Right ventricle myocardium inferior (tissue), 1 donor: ENCODE data around the gene ACOX3. TPM values are rescaled to one million over a fixed set of nuclear protein-coding genes. Genes with fewer than 3 reads are reported as not detected.
A peak's percentile ranks its signal among the peaks of the same experiment; 100 is the strongest.
"Not testable (repeated sequence)": the region's sequence is repeated elsewhere in the genome, so short reads cannot be mapped to it uniquely, and the experiment has no call there.

Source experiments
- ATAC-seq: fragments of 200-7000 bp; cut with Tn5 transposase; one replicate; pipeline ENCODE4 v1.9.1; 2020; ENCODE audit warnings: mild to moderate bottlenecking, moderate library complexity
- DNase-seq: peaks from one replicate; pipeline ENCODE4 v3.0.0; 2021; ENCODE audit errors: missing footprints
- intact Hi-C: fragments of 100-400 bp; cut with DNase I; formaldehyde crosslinking; loops from one replicate; pipeline ENCODE4 v1.11.0; 2022
- total RNA-seq: library from RNA; stranded (reverse); fragmentation: NEBNext Ultra II Directional; extraction: Animal tissue kit (Norgen Biotek cat#: 25700); gene quantifications from one replicate; pipeline ENCODE4 v1.2.1, GENCODE V29; 2021
- donor health status: DM: no; HTN: yes; CAD: no; lungs with severe emphysema.

ACOX3 gene
- total RNA-seq, 1 donor from 2014 or later = 25.3 TPM

- intact Hi-C loops = no loop called here
- DNase-seq (no peak), ATAC-seq (peak; percentile 57)
Measured at GRCh38 chr4:8351931-8352367, 88.6 kb downstream of the ACOX3 start.

- DNase-seq (no peak), ATAC-seq (no peak)
- intact Hi-C loops = no loop called here
Measured at GRCh38 chr4:8350841-8351461, 89.6 kb downstream of the ACOX3 start.

- DNase-seq = no peak
- intact Hi-C loops = no loop called here
- no peak for ATAC-seq
Measured at GRCh38 chr4:8350352-8350751, 90.2 kb downstream of the ACOX3 start.

GRCh38 chr4:8349664-8350236, 90.8 kb downstream of the ACOX3 start:
- no peak for DNase-seq
- intact Hi-C loops = no loop called here
- ATAC-seq = no peak

DNA sequence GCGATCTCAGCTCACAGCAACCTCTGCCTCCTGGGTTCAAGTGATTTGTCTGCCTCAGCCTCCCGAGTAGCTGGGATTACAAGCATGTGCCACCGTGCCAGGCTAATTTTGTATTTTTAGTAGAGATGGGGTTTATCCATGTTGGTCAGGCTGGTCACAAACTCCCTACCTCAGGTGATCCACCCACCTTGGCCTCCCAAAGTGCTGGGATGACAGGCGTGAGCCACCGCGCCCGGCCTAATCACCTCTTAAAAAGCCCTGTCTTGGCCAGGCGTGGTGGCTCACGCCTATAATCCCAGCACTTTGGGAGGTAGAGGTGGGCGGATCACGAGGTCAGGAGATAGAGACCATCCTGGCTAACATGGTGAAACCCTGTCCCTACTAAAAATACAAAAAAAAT, 91.3 kb downstream of the ACOX3 start:
- DNase-seq, intact Hi-C loops: not testable (repeated sequence)

DNA sequence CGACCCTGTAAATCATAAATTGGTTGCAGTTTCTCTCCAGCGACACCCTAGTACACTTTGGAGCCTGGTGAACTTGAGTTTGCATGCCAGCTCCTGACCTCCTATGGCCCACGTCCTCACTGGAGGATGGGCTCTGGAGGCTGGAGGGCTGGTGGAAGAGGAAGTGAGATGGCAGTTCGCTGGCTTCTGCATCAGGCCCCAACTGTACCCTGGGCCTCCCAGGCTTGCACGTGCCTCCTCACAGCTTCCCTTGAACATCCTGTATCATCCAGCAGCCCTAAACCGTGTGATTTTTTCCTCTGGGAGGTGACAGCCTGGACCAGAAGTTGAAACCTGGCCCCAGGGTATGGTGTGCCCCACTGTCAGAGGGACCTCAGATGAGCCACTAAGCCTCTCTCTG, 92.5 kb downstream of the ACOX3 start:
- no peak for ATAC-seq
- no peak for DNase-seq
- intact Hi-C loops = no loop called here

More for the DNA sequence above, 91.3 kb downstream of the ACOX3 start:
- not testable (repeated sequence) for ATAC-seq

DNA sequence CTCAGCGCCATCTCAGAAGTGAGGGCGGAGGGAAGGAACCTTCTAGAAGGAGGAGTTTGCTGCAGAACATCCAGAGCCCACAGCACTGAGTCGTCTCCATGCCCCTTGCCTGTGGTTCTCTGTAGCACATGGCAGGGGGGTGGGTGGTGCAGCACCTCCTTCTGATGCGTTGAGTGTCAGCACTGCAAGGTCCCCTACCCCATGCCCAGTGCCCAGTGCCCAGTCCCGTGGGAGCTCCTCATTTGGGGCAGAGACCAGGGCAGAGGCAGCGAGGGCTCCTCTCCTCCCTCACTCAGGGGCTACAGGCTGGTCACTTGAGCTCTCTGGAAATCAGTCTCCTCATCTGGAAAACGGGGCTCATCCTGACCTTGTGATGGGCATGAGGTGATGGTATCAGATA, 92.9 kb downstream of the ACOX3 start:
- no peak for ATAC-seq
- intact Hi-C loops = no loop called here
- no peak for DNase-seq

DNA sequence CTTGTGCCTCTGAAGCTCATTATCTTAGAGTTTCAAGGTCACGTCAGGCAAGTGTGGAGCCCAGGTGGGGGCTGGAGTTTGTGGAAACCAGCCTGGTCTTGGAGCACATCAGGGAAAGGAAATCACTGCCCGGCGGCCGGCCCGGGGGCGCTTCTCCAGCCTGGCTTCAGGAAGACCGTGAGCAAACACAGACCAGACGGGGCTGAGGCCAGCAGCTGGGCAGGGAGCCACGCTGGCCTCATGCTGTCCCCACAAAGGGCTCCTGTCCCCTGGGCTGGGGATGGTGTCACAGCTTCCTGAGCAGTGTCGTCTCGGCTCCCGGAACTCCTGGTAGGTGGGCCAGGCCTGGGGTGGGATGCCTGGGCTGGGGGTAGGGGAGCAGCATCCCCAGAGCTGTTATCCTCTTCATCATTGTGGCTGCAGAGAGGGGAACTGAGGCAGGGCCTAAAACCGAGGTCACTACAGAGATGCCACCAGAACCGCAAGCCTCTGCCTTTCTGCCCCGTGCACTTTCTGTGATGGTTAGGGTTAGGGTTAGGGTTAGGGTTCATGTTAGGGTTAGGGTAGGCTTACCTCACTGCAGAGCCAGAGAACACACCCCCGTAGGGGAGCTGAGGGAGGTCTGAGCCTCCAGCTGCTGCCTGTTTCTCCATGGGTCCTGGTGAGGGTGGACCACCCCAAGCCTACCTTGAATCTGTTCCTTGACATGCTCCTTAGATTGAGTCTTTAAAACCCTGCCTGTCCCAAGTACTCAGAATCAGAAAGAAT, 93.5 kb downstream of the ACOX3 start:
- peak; percentile 21 for ATAC-seq
- DNase-seq = no peak
- intact Hi-C loops = no loop called here

- no peak for DNase-seq
Measured at GRCh38 chr4:8345946-8346814, 94.3 kb downstream of the ACOX3 start.

GRCh38 chr4:8345053-8345945, 95.2 kb downstream of the ACOX3 start:
- ATAC-seq = no peak
- intact Hi-C loops = no loop called here

More at GRCh38 chr4:8345946-8346814, 94.3 kb downstream of the ACOX3 start:
- intact Hi-C loops = no loop called here
- no peak for ATAC-seq

GRCh38 chr4:8344377-8344776, 96.1 kb downstream of the ACOX3 start:
- ATAC-seq = no peak
- no peak for DNase-seq
- intact Hi-C loops = no loop called here

More at GRCh38 chr4:8345053-8345945, 95.2 kb downstream of the ACOX3 start:
- DNase-seq = no peak

DNA sequence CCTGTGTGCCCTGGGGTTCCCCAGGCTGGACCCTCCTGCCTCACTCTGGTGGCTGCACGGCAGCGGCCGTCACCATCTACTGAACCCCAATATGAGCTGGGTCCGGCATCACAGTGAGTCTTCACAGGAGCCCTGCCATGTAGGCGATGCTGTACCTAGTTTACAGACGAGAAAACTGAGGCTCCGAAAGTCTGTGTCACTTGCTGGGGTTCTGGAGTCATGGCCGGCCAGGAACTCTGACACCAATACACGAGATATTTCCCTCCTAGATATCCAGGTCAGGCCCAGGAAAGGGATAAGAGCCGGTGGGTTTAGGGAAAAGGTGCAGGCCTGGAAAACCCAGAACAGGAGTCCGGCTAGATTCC, 96.6 kb downstream of the ACOX3 start:
- intact Hi-C loops = no loop called here
- DNase-seq = no peak
- ATAC-seq = no peak

GRCh38 chr4:8343262-8343966, 97.1 kb downstream of the ACOX3 start:
- DNase-seq (no peak), ATAC-seq (peak; percentile 7)
- intact Hi-C loops = no loop called here

DNA sequence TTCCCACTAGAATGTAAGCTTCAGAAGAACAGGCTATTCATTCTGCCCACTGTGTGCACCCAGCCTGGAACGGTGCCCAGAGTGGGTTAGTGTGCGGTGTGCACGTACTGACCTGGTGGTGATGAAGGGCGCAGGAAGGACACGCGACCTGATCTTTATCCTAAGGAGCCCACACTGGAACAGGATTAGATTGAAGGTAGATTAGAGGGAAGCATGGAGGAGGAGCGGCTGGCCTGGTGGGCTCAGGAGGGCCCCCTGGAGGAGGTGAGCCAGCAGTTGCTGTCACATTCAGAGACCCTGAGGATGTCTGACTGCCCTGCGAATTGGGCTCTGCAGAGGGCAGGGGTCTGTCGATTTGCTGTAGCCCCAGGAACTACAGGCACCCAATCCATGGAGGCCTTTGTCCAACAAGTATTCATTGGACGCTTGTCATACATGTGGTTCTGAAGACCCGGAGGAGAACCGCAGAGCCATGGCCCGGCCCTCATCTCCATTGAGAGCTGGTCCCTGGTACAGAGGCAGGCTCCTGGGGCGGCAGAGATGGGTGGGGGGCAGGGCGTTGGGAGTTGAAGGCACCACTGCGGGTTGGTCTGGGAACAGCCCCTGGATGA, 97.8 kb downstream of the ACOX3 start:
- DNase-seq (no peak), ATAC-seq (no peak)
- intact Hi-C loops = no loop called here

DNA sequence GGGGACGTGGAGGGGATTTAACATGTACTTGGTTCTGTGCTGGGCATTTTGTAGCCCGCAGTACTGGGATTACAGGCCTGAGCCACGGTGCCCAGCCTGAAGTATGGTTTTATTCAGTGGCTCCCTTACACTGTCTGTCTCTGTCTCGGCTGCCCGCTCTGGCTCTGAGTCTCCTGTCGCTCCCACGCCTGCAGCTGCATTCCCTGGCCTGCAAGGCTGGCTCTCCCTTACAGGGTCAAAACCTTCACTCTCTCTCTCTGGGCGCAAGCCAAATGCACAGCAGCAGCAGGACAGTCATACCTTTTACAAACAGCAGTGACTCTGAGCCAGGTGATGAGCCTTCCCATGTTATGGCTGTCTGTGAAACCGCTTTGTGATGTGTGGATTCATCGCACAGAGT, 98.8 kb downstream of the ACOX3 start:
- intact Hi-C loops = loop anchor here (2.0 kb wide), 2 partner anchors 53 to 61 kb away; no protein-coding TSS in a partner anchor
- ATAC-seq (peak; percentile 61), DNase-seq (no peak)

DNA sequence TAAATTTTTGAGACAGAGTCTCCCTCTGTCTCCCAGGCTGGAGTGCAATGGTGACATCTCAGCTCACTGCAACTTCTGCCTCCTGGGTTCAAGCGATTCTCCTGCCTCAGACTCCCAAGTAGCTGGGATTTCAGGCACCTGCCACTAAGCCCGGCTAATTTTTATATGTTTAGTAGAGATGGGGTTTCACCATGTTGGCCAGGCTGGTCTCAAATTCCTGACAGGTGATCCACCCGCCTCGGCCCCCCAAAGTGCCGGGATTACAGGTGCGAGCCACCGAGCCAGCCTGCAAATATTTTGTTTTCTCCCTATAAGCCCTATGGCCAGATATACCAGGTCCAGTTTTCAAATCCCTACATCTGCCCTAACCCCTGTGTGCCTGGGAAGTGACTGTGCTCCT, 99.2 kb downstream of the ACOX3 start:
- ATAC-seq, DNase-seq: not testable (repeated sequence)
- intact Hi-C loops = loop anchor here (2.0 kb wide), 2 partner anchors 54 to 60 kb away; no protein-coding TSS in a partner anchor

DNA sequence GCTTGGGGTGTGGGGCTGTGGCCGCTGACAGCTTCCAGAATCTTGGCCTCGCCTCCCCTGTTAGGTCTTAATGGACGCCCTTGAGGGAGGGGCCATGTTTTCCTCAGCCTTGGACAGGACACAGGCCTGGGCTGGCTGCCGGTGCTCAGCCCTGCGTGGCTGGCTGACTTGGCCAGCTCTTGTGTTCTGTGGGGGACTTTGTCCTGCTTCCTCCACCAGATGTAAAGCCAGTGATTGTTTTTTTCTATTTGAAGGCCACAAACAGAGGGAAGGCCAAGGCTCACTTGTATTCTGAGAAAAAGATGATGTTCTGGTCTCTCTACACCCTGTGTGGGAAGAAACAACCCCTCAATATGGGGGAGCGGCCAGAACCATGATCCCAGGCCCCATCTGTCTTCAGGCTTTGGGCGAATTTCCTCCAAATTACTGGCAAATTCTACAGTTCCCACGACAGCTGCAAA, 99.7 kb downstream of the ACOX3 start:
- DNase-seq (peak; percentile 92), ATAC-seq (peak; percentile 94)
- intact Hi-C loops = loop anchor here (1.0 to 2.0 kb wide), 3 partner anchors 10 to 60 kb away; no protein-coding TSS in a partner anchor
